Measurements from ENCODE around the gene RHEBL1. TPM values are rescaled to one million over a fixed set of nuclear protein-coding genes. Genes with fewer than 3 reads are reported as not detected.

Gene RHEBL1
- total RNA-seq, 1 donor from 2014 or later, result not detected

DNA sequence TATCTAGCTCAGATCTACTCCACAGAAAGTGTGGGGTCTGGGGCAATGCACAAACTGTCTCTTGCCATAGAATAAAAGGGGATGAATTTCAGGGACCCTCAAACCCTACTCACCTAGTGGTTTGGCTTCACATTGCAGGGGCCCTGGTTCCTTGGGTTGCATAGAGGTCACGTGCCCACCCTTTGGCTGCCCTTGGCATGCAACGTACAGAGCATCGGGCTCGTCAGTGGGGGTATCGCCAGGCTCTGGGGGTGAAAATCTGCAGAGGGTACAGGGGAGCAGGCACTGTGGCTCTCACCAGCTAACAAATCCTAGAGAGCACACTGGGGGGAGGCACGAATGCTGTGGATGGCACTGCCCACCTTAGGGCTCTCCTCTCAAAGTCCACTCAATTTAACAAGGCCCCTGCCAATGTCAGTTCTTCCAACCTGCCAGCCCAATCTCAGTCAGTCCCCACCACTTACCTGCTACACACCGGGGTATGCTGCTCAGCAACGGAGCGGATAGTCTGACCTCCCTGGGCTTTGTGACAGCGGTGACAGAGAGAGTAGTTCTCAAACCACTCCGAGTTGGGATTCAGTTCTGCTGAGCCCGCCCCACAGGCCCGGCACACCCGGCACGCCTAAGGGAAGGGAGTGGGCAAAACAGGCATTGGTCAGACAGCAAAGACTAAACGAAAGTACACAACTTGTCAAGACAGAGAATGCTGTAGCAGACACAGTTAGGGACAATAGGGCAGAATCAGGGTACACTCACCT lies 17.1 kb downstream of the RHEBL1 start:
- Histone ChIP-seq H3K4me1 (peaks cover 33% of the 10 kb centered on the region), H3K27ac (replicated peaks) (no peak overlapping the region), H3K36me3 (peaks cover 73% of the 10 kb centered on the region), H3K4me3 (no peak overlapping the region), H3K27me3 (ENCODE audit: low read depth) (no peaks in the 10 kb centered on the region), H3K9me3 (replicated peaks) (no peaks in the 10 kb centered on the region)
- no peak for DNase-seq
- intact Hi-C loops (cut with micrococcal nuclease), result no loop called here
- TF ChIP-seq, protein P1, sequence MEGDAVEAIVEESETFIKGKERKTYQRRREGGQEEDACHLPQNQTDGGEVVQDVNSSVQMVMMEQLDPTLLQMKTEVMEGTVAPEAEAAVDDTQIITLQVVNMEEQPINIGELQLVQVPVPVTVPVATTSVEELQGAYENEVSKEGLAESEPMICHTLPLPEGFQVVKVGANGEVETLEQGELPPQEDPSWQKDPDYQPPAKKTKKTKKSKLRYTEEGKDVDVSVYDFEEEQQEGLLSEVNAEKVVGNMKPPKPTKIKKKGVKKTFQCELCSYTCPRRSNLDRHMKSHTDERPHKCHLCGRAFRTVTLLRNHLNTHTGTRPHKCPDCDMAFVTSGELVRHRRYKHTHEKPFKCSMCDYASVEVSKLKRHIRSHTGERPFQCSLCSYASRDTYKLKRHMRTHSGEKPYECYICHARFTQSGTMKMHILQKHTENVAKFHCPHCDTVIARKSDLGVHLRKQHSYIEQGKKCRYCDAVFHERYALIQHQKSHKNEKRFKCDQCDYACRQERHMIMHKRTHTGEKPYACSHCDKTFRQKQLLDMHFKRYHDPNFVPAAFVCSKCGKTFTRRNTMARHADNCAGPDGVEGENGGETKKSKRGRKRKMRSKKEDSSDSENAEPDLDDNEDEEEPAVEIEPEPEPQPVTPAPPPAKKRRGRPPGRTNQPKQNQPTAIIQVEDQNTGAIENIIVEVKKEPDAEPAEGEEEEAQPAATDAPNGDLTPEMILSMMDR (IDR thresholded peaks at IDR 0.05; ENCODE audit: borderline replicate concordance), result no peak

- Histone ChIP-seq H3K27ac (replicated peaks) (no peak overlapping the region), H3K36me3 (peaks cover 80% of the 10 kb centered on the region), H3K4me1 (peaks cover 26% of the 10 kb centered on the region), H3K9me3 (replicated peaks) (no peaks in the 10 kb centered on the region), H3K4me3 (no peak overlapping the region), H3K27me3 (ENCODE audit: low read depth) (no peaks in the 10 kb centered on the region)
- TF ChIP-seq, protein P1 (IDR thresholded peaks at IDR 0.05; ENCODE audit: borderline replicate concordance), result no peak
- DNase-seq, result no peak
- intact Hi-C loops (cut with micrococcal nuclease), result no loop called here
These were observed 17.9 kb downstream of the RHEBL1 start for GRCh38 chr12:49051777-49052438.

- Histone ChIP-seq H3K27ac (replicated peaks) (no peak overlapping the region), H3K4me1 (peaks cover 20% of the 10 kb centered on the region), H3K36me3 (peaks cover 85% of the 10 kb centered on the region), H3K27me3 (ENCODE audit: low read depth) (no peaks in the 10 kb centered on the region), H3K4me3 (no peak overlapping the region), H3K9me3 (replicated peaks) (no peaks in the 10 kb centered on the region)
- no peak for DNase-seq
- intact Hi-C loops (cut with micrococcal nuclease), result no loop called here
- TF ChIP-seq, protein P1 (IDR thresholded peaks at IDR 0.05; ENCODE audit: borderline replicate concordance), result no peak
These were observed 18.4 kb downstream of the RHEBL1 start for GRCh38 chr12:49051373-49051764.

DNA sequence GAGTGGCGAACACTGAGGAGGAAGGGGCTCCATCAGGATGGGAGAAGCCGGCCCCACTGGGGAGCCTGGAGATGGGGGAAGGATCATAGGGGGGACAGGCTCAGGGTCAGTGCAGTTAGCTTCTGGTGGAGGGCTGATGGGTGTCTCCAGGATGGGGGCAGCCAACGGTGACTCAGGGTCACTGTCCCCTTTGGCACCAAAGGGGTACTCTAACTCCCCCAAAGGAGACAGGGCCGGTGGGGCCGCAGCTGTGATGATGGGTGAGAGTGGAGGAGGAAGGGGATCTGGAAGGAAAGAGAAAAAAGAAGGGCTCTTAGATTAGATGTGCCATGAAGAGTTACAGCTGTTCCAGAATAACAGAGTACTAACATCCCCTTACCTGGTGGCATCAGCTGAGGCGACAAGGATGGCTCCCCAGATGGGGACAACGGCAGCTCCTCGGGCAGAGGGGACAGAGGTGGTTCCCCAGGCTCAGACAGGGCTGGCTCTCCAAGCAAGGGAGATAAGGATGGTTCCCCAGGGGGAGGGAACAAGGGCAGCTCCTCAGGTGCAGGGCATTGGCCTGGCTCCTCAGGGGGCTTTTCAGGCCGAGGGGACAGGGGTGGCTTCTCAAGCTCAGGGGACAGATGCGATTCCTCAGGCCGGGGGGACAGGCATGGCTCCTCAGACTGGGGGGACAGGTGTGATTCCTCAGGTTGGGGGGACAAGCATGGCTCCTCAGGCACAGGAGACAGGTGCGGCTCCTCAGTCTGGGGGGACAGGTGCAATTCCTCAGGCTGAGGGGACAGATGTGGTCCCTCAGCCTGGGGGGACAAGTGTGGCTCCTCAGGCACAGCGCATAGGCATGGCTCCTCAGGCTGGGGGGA lies 19.0 kb downstream of the RHEBL1 start:
- no peak overlapping the region for H3K27ac ChIP-seq (replicated peaks)
- no peaks in the 10 kb centered on the region for H3K27me3 ChIP-seq (ENCODE audit: low read depth)
- TF ChIP-seq, protein P1 (IDR thresholded peaks at IDR 0.05; ENCODE audit: borderline replicate concordance), result no peak
- intact Hi-C loops (cut with micrococcal nuclease), result no loop called here
- H3K9me3 ChIP-seq (replicated peaks), result no peaks in the 10 kb centered on the region
- peaks cover 14% of the 10 kb centered on the region for H3K4me1 ChIP-seq
- H3K36me3 ChIP-seq, result peaks cover 92% of the 10 kb centered on the region
- DNase-seq, result no peak
- H3K4me3 ChIP-seq, result no peak overlapping the region

GRCh38 chr12:49049566-49050224 lies 20.1 kb downstream of the RHEBL1 start:
- intact Hi-C loops (cut with micrococcal nuclease), result no loop called here
- Histone ChIP-seq H3K27ac (replicated peaks) (no peak overlapping the region), H3K36me3 (peaks cover 100% of the 10 kb centered on the region), H3K4me1 (peaks cover 3% of the 10 kb centered on the region), H3K9me3 (replicated peaks) (no peaks in the 10 kb centered on the region), H3K4me3 (no peak overlapping the region), H3K27me3 (ENCODE audit: low read depth) (no peaks in the 10 kb centered on the region)
- DNase-seq, result no peak
- TF ChIP-seq, protein P1 (IDR thresholded peaks at IDR 0.05; ENCODE audit: borderline replicate concordance), result no peak

Measured in left ventricle myocardium inferior (tissue), 1 donor.